GM19397 (cell line): ENCODE measurements around the gene MIX23.

Experiments
- ATAC-seq: cut with Tn5 transposase; IDR thresholded peaks from one replicate; pipeline ENCODE4 v1.9.1; 2021; ENCODE audit warnings: mild to moderate bottlenecking, moderate library complexity; ENCODE audit not compliant: unreplicated experiment

Gene MIX23

GRCh38 chr3:122353215-122353614 lies 29.8 kb downstream of the MIX23 start:
- no peak for ATAC-seq

DNA sequence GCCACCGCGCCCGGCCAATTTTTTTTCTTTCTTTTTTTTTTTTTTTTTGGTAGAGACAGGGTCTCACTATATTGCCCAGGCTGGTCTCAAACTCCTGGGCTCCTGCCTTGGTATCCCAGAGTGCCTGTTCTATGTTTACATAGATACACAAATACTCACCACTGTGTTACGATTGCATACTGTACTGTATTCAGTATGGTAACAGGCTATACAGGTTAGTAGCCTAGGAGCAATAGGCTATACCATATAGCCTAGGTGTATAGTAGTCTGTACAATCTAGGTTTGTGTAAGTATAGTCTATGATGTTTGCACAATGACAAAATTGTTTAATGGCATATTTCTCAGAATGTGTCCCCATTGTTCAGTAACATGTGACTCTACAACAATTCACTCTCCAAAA lies 31.4 kb downstream of the MIX23 start:
- ATAC-seq = no peak

DNA sequence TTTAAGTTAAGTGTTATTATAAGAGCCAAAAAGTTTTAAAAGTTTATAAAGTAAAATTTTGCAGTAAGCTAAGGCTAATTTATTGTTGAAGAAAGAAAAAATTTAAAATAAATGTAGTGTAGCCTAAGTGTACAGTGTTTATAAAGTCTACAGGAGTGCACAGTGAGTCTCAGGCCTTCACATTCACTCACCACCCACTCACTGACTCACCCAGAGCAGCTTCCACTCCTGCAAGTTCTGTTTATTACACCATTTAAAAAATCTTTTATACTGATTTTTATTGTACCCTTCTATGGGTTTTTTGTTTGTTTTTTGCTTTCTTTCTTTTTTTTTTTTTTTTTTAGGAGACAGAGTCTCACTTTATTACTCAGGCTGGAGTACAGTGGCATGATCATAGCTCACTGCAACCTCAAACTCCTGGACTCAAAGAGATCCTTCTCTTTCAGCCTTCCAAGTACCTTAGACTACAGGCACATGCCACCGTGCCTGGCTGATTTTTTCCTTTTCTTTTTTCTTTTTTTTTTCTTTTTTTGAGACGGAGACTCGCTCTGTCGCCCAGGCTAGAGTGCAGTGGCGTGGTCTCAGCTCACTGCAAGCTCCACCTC lies 32.1 kb downstream of the MIX23 start:
- no peak for ATAC-seq

GRCh38 chr3:122349171-122349570 lies 33.9 kb downstream of the MIX23 start:
- no peak for ATAC-seq

DNA sequence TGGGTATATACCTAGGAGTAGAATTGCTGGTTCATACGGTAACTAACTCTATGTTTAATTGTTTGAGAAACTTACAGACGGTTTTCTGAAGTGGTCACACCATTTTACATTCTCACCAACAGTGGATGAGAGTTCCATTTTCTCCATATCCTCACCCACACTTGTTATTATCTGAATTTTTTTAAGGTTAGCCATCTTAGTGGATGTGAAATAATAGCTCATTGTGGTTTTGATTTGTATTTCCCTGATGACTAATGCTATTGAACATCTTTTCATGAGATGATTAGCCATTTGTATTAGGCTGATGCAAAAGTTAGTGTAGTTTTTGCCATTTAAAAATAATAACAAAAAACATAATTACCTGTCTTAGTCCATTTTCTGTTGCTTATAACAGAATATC lies 39.4 kb downstream of the MIX23 start:
- ATAC-seq = no peak

GRCh38 chr3:122342803-122343202 lies 40.2 kb downstream of the MIX23 start:
- ATAC-seq = no peak

- no peak for ATAC-seq
Measured at GRCh38 chr3:122332551-122332950, 50.5 kb downstream of the MIX23 start.

- no peak for ATAC-seq
Measured at GRCh38 chr3:122331886-122332285, 51.1 kb downstream of the MIX23 start.

- no peak for ATAC-seq
Measured at GRCh38 chr3:122325769-122326168, 57.3 kb downstream of the MIX23 start.

GRCh38 chr3:122324871-122325323 lies 58.1 kb downstream of the MIX23 start, which contains the start of gene CSTA:
TSS of gene CSTA (plus strand) at chr3:122325248. CDS start at chr3:122325293, 45 bp downstream.
- no peak for ATAC-seq

DNA sequence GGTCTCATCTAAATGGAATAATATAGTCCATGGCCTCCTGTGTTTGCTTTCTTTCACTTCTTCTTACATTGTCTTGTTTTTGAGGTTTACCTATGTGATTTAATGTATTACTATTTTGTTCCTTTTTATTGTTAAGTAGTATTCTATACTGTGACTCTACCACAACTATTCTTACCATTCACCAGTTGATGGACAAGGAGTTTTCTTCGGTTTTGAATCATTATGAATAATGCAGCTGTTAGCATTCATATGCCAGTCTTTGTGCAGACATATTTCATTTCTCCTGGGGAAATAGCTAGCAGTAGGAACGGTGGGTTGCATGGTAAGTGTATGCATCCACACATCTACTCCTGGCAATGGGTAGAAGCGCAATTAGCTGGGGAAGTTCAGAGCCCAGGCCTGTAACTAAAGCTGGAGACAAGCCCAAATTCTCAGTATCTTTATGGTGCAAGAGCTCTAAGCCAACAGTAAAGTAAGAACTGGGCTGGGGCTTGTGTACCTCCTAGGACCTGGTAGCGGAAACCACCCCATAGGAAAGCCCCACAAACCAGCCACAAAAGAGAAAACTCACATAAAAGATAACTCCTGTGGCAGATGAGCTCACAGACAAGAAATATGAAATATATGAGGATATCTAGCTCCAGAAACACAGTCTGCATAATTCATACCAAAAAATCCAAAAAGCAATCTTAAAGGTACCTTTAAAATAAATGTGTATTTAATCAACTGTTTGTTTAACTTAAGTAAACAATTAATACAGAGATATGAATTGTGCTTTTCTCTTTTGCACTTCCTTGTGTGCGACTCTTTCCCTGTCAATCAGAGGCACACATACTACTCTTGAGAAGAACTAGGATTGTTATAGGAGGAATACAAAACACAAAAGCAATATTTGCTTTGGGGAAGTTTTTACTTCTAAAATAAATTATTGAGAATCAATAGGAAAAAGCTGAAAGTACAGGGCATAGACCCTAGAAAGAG lies 60.6 kb downstream of the MIX23 start:
- no peak for ATAC-seq

- ATAC-seq = no peak
Measured at GRCh38 chr3:122318620-122319019, 64.4 kb downstream of the MIX23 start.

DNA sequence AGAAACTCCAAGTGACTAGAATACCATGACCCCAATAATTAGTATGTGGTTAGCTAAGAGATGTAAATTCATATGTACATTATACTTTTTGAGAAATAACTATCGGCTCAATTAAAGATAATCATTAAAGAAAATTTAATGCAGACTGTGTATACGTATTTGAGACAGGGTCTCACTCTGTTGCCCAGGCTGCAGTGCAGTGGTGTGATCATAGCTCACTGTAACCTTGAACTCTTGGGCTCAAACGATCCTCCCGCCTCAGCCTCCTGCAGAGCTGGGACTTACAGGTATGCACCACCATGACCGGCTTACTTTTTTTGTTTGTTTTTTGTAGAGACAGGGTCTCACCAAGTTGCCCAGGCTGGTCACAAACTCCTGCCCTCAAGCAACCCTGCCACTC lies 66.7 kb downstream of the MIX23 start:
- ATAC-seq = no peak

GRCh38 chr3:122315619-122316018 lies 67.4 kb downstream of the MIX23 start:
- no peak for ATAC-seq

- no peak for ATAC-seq
Measured at GRCh38 chr3:122314228-122314876, 68.7 kb downstream of the MIX23 start.

GRCh38 chr3:122313281-122313680 lies 69.8 kb downstream of the MIX23 start:
- ATAC-seq = no peak

GRCh38 chr3:122312826-122313225 lies 70.2 kb downstream of the MIX23 start:
- no peak for ATAC-seq

- ATAC-seq = no peak
Measured at GRCh38 chr3:122310361-122310760, 72.7 kb downstream of the MIX23 start.
